HCT116 (cell line): ENCODE data around the gene LRRC52. TPM values are rescaled to one million over a fixed set of nuclear protein-coding genes. Genes with fewer than 3 reads are reported as not detected.

ENCODE experiments used
- ATAC-seq: fragments of 200-7000 bp; cut with Tn5 transposase; 2 replicates; pipeline ENCODE4 v1.9.1; 2020; ENCODE audit warnings: mild to moderate bottlenecking, moderate library complexity
- BruUV-seq: library from RNA; stranded (reverse); fragments of 400-500 nt; replicated peaks from 2 replicates; lab custom pipeline; 2021; lab: Mats Ljungman, UMichigan
- CTCF ChIA-PET: fragments of 300-600 bp; sonication (Branson Sonifier 250); formaldehyde crosslinking; loops from one replicate; lab custom pipeline; 2021; ENCODE audit warnings: antibody characterized with exemption; lab: Charles Lee
- POLR2A ChIA-PET: fragments of 300-600, 350-600 bp; sonication (Branson Sonifier 250); formaldehyde crosslinking; loops from one replicate; lab custom pipeline; 2021; ENCODE audit warnings: antibody characterized with exemption; lab: Charles Lee
- RAD21 ChIA-PET, 2 experiments: fragments of 300-600 bp; sonication (Branson Sonifier 250); formaldehyde crosslinking; loops; one replicate each; lab custom pipeline; 2023; ENCODE audit warnings: low total read pairs in 2 of 2; ENCODE audit not compliant: uncharacterized antibody in 2 of 2, unreplicated experiment in 2 of 2, low non-redundant PET in 1 of 2; lab: Charles Lee
- DNase-seq: peaks from one replicate; pipeline ENCODE4 v3.0.0-alpha.2; 2010; ENCODE audit warnings: low read depth, low spot score
- H2AFZ ChIP-seq: fragments of 200-600 bp; shearing (Covaris generic), sonication (generic); 2 replicates; pipeline ENCODE4 v1.6.1; 2017; ENCODE audit warnings: low read depth, mixed run types, mixed read lengths, antibody characterized with exemption, low read length; ENCODE audit not compliant: poor library complexity, severe bottlenecking
- H3K27ac ChIP-seq: 2 replicates; pipeline ENCODE4 v1.5.1; 2012; ENCODE audit warnings: low read depth, low read length
- H3K27me3 ChIP-seq: fragments of 200-600 bp; sonication (generic); 2 replicates; pipeline ENCODE4 v1.6.1; 2016; ENCODE audit warnings: mixed run types, low read length, mixed read lengths; ENCODE audit not compliant: insufficient read depth
- H3K36me3 ChIP-seq, 2 experiments: fragments of 200-500 bp in 1 of 2; fragments of 200-600 bp in 1 of 2; sonication (Bioruptor generic) in 1 of 2; sonication (generic) in 1 of 2; 2 replicates each; pipeline versions ENCODE4 v1.5.1 to v1.6.1; 2014 to 2016; ENCODE audit warnings: low read length in 2 of 2, inconsistent platforms in 1 of 2, mixed read lengths in 1 of 2, mixed run types in 1 of 2; ENCODE audit not compliant: insufficient read depth in 2 of 2, control insufficient read depth in 1 of 2
- H3K4me1 ChIP-seq, 2 experiments: fragments of 200-600 bp in 1 of 2; sonication (generic) in 1 of 2; 2 replicates each; pipeline versions ENCODE4 v1.5.1 to v1.6.1; 2012 to 2017; ENCODE audit warnings: low read length in 2 of 2, inconsistent platforms in 1 of 2, mild to moderate bottlenecking in 1 of 2, mixed read lengths in 1 of 2, mixed run types in 1 of 2, moderate library complexity in 1 of 2; ENCODE audit not compliant: insufficient read depth in 2 of 2, control insufficient read depth in 1 of 2
- H3K4me2 ChIP-seq: fragments of 200-600 bp; sonication (generic); 2 replicates; pipeline ENCODE4 v1.6.1; 2017; ENCODE audit warnings: mixed run types, low read length, mixed read lengths
- H3K4me3 ChIP-seq, 2 experiments: fragments of 200-600 bp in 1 of 2; sonication (generic) in 1 of 2; replicated peaks in 1 of 2; 2 replicates each; pipeline ENCODE4 v1.5.1; 2011 to 2016; ENCODE audit warnings: low read length in 2 of 2, control low read depth in 1 of 2, low read depth in 1 of 2, mild to moderate bottlenecking in 1 of 2, mixed read lengths in 1 of 2, mixed run types in 1 of 2
- H3K79me2 ChIP-seq: fragments of 200-600 bp; sonication (generic); 2 replicates; pipeline ENCODE4 v1.6.1; 2017; ENCODE audit warnings: mild to moderate bottlenecking, mixed run types, low read length, moderate library complexity, mixed read lengths; ENCODE audit not compliant: insufficient read depth
- H3K9ac ChIP-seq: fragments of 200-600 bp; sonication (generic); 2 replicates; pipeline ENCODE4 v1.6.1; 2016; ENCODE audit warnings: low read length, mixed read lengths
- H3K9me2 ChIP-seq: fragments of 200-600 bp; sonication (generic), shearing (Covaris generic); 2 replicates; pipeline ENCODE4 v1.6.1; 2017; ENCODE audit warnings: mixed run types, mild to moderate bottlenecking, moderate library complexity; ENCODE audit not compliant: insufficient read depth
- H3K9me3 ChIP-seq, 2 experiments: fragments of 200-500 bp in 1 of 2; fragments of 200-600 bp in 1 of 2; sonication (Bioruptor generic) in 1 of 2; sonication (generic) in 1 of 2; 2 replicates each; pipeline ENCODE4 v1.6.1; 2014 to 2017; ENCODE audit warnings: low read length in 2 of 2, mixed read lengths in 2 of 2, inconsistent platforms in 1 of 2, low read depth in 1 of 2, mild to moderate bottlenecking in 1 of 2, mixed run types in 1 of 2, moderate library complexity in 1 of 2; ENCODE audit not compliant: control insufficient read depth in 1 of 2, insufficient read depth in 1 of 2
- H4K20me1 ChIP-seq: fragments of 200-600 bp; sonication (generic), shearing (Covaris generic); 2 replicates; pipeline ENCODE4 v1.6.1; 2017; ENCODE audit warnings: mixed run types, mild to moderate bottlenecking, moderate library complexity; ENCODE audit not compliant: insufficient read depth
- EGR1 ChIP-seq: IDR thresholded peaks from 2 replicates; pipeline ENCODE4 v1.6.1; 2012; ENCODE audit warnings: low read depth
- EZH2 ChIP-seq: fragments of 200-600 bp; sonication (generic); IDR thresholded peaks from 2 replicates; pipeline ENCODE4 v1.6.1; 2017; ENCODE audit warnings: antibody characterized with exemption, mixed run types
- JUND ChIP-seq: IDR thresholded peaks from 2 replicates; pipeline ENCODE4 v1.6.1; 2012
- REST ChIP-seq: IDR thresholded peaks from 2 replicates; pipeline ENCODE4 v1.6.1; 2012; ENCODE audit warnings: low read depth
- ZBTB33 ChIP-seq: IDR thresholded peaks from 2 replicates; pipeline ENCODE4 v1.6.1; 2011; ENCODE audit warnings: mild to moderate bottlenecking, low read length, moderate library complexity; ENCODE audit not compliant: insufficient replicate concordance; ENCODE audit errors: extremely low read depth
- intact Hi-C: fragments of 100-400 bp; cut with micrococcal nuclease; formaldehyde crosslinking; loops from 2 replicates; pipeline ENCODE4 v1.10.0; 2022
- total RNA-seq: library from RNA; stranded (reverse); gene quantifications from one replicate; pipeline ENCODE4 v1.2.1, GENCODE V29; 2021; ENCODE audit not compliant: unreplicated experiment

LRRC52 gene
- total RNA-seq, 1 experiment from 2014 or later, result not detected

DNA sequence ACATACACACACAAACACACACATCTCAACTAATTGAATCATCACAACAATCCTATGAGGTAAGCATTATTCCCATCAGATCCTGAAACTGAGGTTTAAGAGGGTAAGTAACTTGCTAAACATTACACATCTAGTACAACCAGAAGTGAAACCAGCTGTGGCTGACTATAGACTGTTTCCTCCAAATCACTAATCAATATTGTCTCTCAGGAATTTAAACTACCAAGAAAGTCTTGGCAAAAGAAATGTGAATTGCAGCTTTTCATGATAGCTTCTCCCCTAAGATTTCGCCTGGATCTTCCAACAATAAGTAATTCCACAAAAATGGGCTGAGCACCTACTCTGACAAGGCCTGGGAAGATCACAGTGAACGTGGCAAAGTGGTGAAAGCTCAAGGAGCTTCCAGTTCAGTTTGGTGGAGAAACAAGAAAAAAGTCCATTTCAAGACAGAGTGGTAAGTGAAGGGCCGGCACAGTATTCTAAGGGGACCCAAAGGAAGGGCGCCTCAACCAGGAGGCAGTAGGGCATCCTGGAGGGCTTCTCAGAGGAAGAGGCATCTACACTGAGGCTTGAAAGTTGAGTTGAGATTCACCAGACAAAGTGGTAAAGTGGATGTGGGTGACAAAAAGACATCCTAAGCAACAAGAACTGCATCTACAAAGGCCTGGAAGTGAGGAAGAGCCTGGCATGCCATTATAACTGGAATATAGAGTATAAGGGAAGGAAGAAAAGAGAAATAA is 22.1 kb downstream of the LRRC52 start (continued):
- TF ChIP-seq ZBTB33, result no peak

- ChIA-PET RAD21 (no interaction called here), POLR2A (no interaction called here), CTCF (no interaction called here)
- Histone ChIP-seq H3K27me3 (peaks cover 63% of the 10 kb centered on the region), H4K20me1 (no peaks in the 10 kb centered on the region), H3K4me2 (no peak overlapping the region), H3K36me3 (no peaks in the 10 kb centered on the region), H3K4me3 (no peak overlapping the region), H2AFZ (no peak overlapping the region), H3K9ac (no peak overlapping the region), H3K9me2 (no peaks in the 10 kb centered on the region), H3K4me1 (no peaks in the 10 kb centered on the region), H3K79me2 (no peaks in the 10 kb centered on the region), H3K27ac (no peak overlapping the region), H3K9me3 (no peaks in the 10 kb centered on the region)
- TF ChIP-seq JUND, result no peak
- intact Hi-C loops, result no loop called here
- ATAC-seq (no peak), DNase-seq (no peak)
- no TSS peak for BruUV-seq
These were observed 26.3 kb downstream of the LRRC52 start for GRCh38 chr1:165570078-165570477.

DNA sequence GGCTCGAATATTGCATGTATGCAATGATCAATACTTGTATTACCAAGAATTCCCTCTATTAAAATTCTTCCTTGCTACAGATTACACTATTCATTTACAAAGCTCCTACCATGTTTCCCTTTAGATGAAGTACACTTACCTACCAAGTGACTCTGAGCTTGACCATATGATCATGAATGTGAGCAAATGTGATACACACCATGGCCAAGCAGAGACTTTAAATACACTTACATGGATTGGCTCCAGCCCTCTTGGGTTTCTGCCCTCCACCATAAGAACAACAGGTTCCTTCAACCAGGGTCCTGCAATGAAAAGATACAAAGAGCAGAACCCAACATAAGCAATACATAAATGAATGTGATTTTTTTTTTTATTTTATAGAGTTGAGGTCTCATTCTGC is 30.0 kb downstream of the LRRC52 start:
- no peak for DNase-seq
- Histone ChIP-seq H3K9ac (no peak overlapping the region), H3K4me3 (no peak overlapping the region), H3K27me3 (peaks cover 69% of the 10 kb centered on the region), H2AFZ (no peak overlapping the region), H3K9me3 (no peaks in the 10 kb centered on the region), H3K9me2 (no peaks in the 10 kb centered on the region), H3K79me2 (no peaks in the 10 kb centered on the region), H3K4me1 (no peaks in the 10 kb centered on the region), H3K4me2 (no peak overlapping the region), H3K27ac (no peak overlapping the region), H4K20me1 (no peaks in the 10 kb centered on the region), H3K36me3 (no peaks in the 10 kb centered on the region)
- TF ChIP-seq REST (no peak), JUND (no peak), EZH2 (no peak), EGR1 (no peak)
- POLR2A ChIA-PET, result no interaction called here
- RAD21 ChIA-PET, result no interaction called here
- ATAC-seq, result no peak
- no TSS peak for BruUV-seq
- intact Hi-C loops, result no loop called here
- CTCF ChIA-PET, result no interaction called here
